Keratinocyte (primary cell): Measurements from ENCODE around the gene DARS2. TPM values are rescaled to one million over a fixed set of nuclear protein-coding genes. Genes with fewer than 3 reads are reported as not detected.

Experiments
- DNase-seq: peaks from one replicate; pipeline ENCODE4 v3.0.0-alpha.2; 2011; ENCODE audit warnings: low read depth, missing footprints, low spot score
- FAIRE-seq: peaks from 2 replicates; lab custom pipeline; 2011; peaks lifted over from hg19 to GRCh38; lab: Jason Lieb, UNC
- H2AFZ ChIP-seq: 2 replicates; pipeline ENCODE4 v1.6.0; 2012; ENCODE audit warnings: low read length, control low read depth, inconsistent platforms; ENCODE audit not compliant: control insufficient read depth
- H3K27ac ChIP-seq: 2 replicates; pipeline ENCODE4 v1.5.1; 2011; ENCODE audit warnings: low read length; ENCODE audit not compliant: control insufficient read depth, insufficient read depth
- H3K27me3 ChIP-seq: 3 replicates; pipeline ENCODE4 v1.6.0; 2011; ENCODE audit warnings: low read length; ENCODE audit not compliant: control insufficient read depth, insufficient read depth; ENCODE audit errors: extremely low read depth
- H3K36me3 ChIP-seq, 2 experiments: 2 replicates in 1 of 2; 3 replicates in 1 of 2; pipeline ENCODE4 v1.5.1; 2011; ENCODE audit warnings: low read length in 2 of 2, mild to moderate bottlenecking in 1 of 2; ENCODE audit not compliant: control insufficient read depth in 2 of 2, insufficient read depth in 2 of 2; ENCODE audit errors: extremely low read depth in 1 of 2
- H3K4me1 ChIP-seq: 3 replicates; pipeline ENCODE4 v1.5.1; 2011; ENCODE audit warnings: low read length; ENCODE audit not compliant: control insufficient read depth, insufficient read depth; ENCODE audit errors: extremely low read depth
- H3K4me2 ChIP-seq: 3 replicates; pipeline ENCODE4 v1.6.0; 2011; ENCODE audit warnings: low read depth, low read length; ENCODE audit not compliant: control insufficient read depth, insufficient read depth; ENCODE audit errors: extremely low read depth
- H3K4me3 ChIP-seq, 3 experiments: fragments of 200-600 bp in 1 of 3; sonication (generic) in 1 of 3; 2 replicates in 2 of 3; 3 replicates in 1 of 3; pipeline ENCODE4 v1.5.1; 2011 to 2016; ENCODE audit warnings: low read length in 3 of 3, mild to moderate bottlenecking in 3 of 3, control low read depth in 2 of 3, inconsistent platforms in 1 of 3, low read depth in 1 of 3, mixed read lengths in 1 of 3, mixed run types in 1 of 3, moderate library complexity in 1 of 3; ENCODE audit not compliant: control insufficient read depth in 2 of 3, insufficient read depth in 2 of 3; ENCODE audit errors: extremely low read depth in 1 of 3
- H3K79me2 ChIP-seq: 2 replicates; pipeline ENCODE4 v1.6.0; 2012; ENCODE audit warnings: low read length; ENCODE audit not compliant: control insufficient read depth, insufficient read depth
- H3K9ac ChIP-seq: 3 replicates; pipeline ENCODE4 v1.6.0; 2011; ENCODE audit warnings: low read length; ENCODE audit not compliant: control insufficient read depth, insufficient read depth; ENCODE audit errors: extremely low read depth
- H3K9me1 ChIP-seq: 3 replicates; pipeline ENCODE4 v1.6.0; 2011; ENCODE audit warnings: low read length; ENCODE audit not compliant: control insufficient read depth, insufficient read depth; ENCODE audit errors: extremely low read depth
- H3K9me3 ChIP-seq: 2 replicates; pipeline ENCODE4 v1.5.1; 2012; ENCODE audit warnings: low read depth, low read length; ENCODE audit not compliant: control insufficient read depth
- H4K20me1 ChIP-seq: 3 replicates; pipeline ENCODE4 v1.6.0; 2011; ENCODE audit warnings: low read length; ENCODE audit not compliant: control insufficient read depth, insufficient read depth; ENCODE audit errors: extremely low read depth
- CTCF ChIP-seq, 3 experiments: IDR thresholded peaks in 1 of 3; conservative IDR thresholded peaks in 1 of 3; optimal IDR thresholded peaks in 1 of 3; 2 replicates in 2 of 3; 3 replicates in 1 of 3; pipeline versions ENCODE3 to v1.5.1; 2011; ENCODE audit warnings: low read length in 3 of 3, mild to moderate bottlenecking in 3 of 3, moderate library complexity in 2 of 3, control low read depth in 1 of 3, inconsistent platforms in 1 of 3; ENCODE audit not compliant: insufficient read depth in 2 of 3; ENCODE audit errors: extremely low read depth in 1 of 3
- EZH2 ChIP-seq: IDR thresholded peaks from one replicate; pipeline ENCODE4 v1.6.1; 2012; ENCODE audit warnings: inconsistent platforms, mild to moderate bottlenecking, low read length, moderate library complexity
- dilution Hi-C: fragments of 300-500 bp; cut with MboI; formaldehyde crosslinking; loops from one replicate; pipeline ENCODE4 v1.7.0; 2020; ENCODE audit warnings: low sequenced_read_pairs; ENCODE audit not compliant: extremely low pct_ligation_motif_present
- polyA plus RNA-seq, 5 experiments: library from polyadenylated mRNA; depleted of rRNA in 3 of 5; stranded (reverse) in 3 of 5; stranded (forward) in 1 of 5; unstranded in 1 of 5; fragments of >200 nt; gene quantifications; 1 replicate in 1 of 5; 2 replicates in 3 of 5; 3 replicates in 1 of 5; pipeline versions ENCODE4 v1.2.1 to v1.2.3, GENCODE V29; 2011 to 2012; ENCODE audit warnings: missing spikeins in 2 of 5, low read depth in 1 of 5, low replicate concordance in 1 of 5

DARS2 gene
- polyA plus RNA-seq, 1 donor (not counting 4 experiments of a cell fraction or from before 2014, with no cell fraction given): 36.4 TPM

- Histone ChIP-seq H3K9me1 (no peaks in the 10 kb centered on the region), H3K36me3 (peaks cover 18 to 47% of the 10 kb centered on the region in 2 experiments), H3K9me3 (no peaks in the 10 kb centered on the region), H3K4me3 (peak overlapping the region; percentile 87 to 100 (median 96)), H2AFZ (no peak overlapping the region), H3K4me1 (peaks cover 30% of the 10 kb centered on the region), H3K9ac (peak overlapping the region; percentile 99), H4K20me1 (peaks cover 37% of the 10 kb centered on the region), H3K4me2 (peak overlapping the region; percentile 86), H3K79me2 (peaks cover 34% of the 10 kb centered on the region), H3K27ac (peak overlapping the region; percentile 93), H3K27me3 (no peaks in the 10 kb centered on the region)
- DNase-seq: no peak
- dilution Hi-C loops: no loop called here
- no peak for FAIRE-seq
- no peak for TF ChIP-seq CTCF (optimal IDR thresholded peaks at IDR 0.05 in 1 of 3, IDR thresholded peaks at IDR 0.05 in 1 of 3, conservative IDR thresholded peaks at IDR 0.05 in 1 of 3; ENCODE audit: extremely low read depth in 1 of 3, insufficient read depth in 2 of 3, low read length in 3 of 3)
- TF ChIP-seq EZH2: no peak
Observed at GRCh38 chr1:173865468-173866164, 41.1 kb downstream of the DARS2 start.

GRCh38 chr1:173866413-173867115 is 42.1 kb downstream of the DARS2 start:
- FAIRE-seq: no peak
- Histone ChIP-seq H3K27me3 (no peaks in the 10 kb centered on the region), H3K9me1 (no peaks in the 10 kb centered on the region), H3K4me2 (peak overlapping the region; percentile 86), H3K36me3 (peaks cover 20 to 49% of the 10 kb centered on the region in 2 experiments), H3K9me3 (no peaks in the 10 kb centered on the region), H4K20me1 (peaks cover 37% of the 10 kb centered on the region), H3K9ac (peak overlapping the region; percentile 99), H3K4me3 (peak overlapping the region; percentile 87 to 100 (median 96)), H3K4me1 (peaks cover 32% of the 10 kb centered on the region), H2AFZ (no peak overlapping the region), H3K79me2 (peaks cover 35% of the 10 kb centered on the region), H3K27ac (peak overlapping the region; percentile 93)
- TF ChIP-seq CTCF (optimal IDR thresholded peaks at IDR 0.05 in 1 of 3, IDR thresholded peaks at IDR 0.05 in 1 of 3, conservative IDR thresholded peaks at IDR 0.05 in 1 of 3; ENCODE audit: extremely low read depth in 1 of 3, insufficient read depth in 2 of 3, low read length in 3 of 3): no peak
- no peak for TF ChIP-seq EZH2
- dilution Hi-C loops: no loop called here
- DNase-seq: no peak
